ENCODE measurements around the gene NGEF. TPM values are rescaled to one million over a fixed set of nuclear protein-coding genes. Genes with fewer than 3 reads are reported as not detected.
"Not testable (repeated sequence)": the region's sequence is repeated elsewhere in the genome, so short reads cannot be mapped to it uniquely, and the experiment has no call there.

The NGEF gene
- polyA plus RNA-seq, 1 of the 3 experiments (the other 2 are of a cell fraction) = 1.4 TPM

DNA sequence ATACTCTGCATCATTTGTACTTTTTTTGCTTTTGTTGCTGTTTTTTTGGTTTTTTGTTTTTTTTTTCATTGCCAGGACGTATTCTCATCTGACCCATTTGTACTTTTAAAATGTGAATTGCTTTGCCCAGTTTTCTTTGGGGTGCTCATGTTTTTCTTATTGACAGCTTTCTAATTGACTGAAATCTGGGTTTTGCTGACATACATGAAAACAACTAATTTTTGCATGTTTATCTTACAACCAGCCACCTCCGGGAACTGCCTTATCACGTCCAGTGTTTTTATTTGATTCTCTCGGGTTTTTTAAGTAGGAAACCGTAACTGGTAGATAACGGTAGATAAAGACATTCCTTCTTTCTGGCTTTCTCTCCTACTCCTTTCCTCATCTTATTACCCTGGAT is 104.4 kb downstream of the NGEF start:
- no peak overlapping the region for H3K4me2 ChIP-seq
- no peak for DNase-seq
- no peaks in the 10 kb centered on the region for H3F3A ChIP-seq (replicated peaks; ENCODE audit: insufficient read depth)
- H4K20me1 ChIP-seq (ENCODE audit: insufficient read depth) = no peaks in the 10 kb centered on the region
- CTCF ChIA-PET = no interaction called here
- TF ChIP-seq TEAD4 (IDR thresholded peaks at IDR 0.05; ENCODE audit: borderline replicate concordance, insufficient read depth) (no peak), RFX5 (IDR thresholded peaks at IDR 0.05; ENCODE audit: low read length) (no peak), MAX (IDR thresholded peaks at IDR 0.05; ENCODE audit: low read depth) (no peak), SIN3A (IDR thresholded peaks at IDR 0.05; ENCODE audit: borderline replicate concordance, low read depth, low read length) (no peak), EZH2phosphoT487 (IDR thresholded peaks at IDR 0.05; ENCODE audit: borderline replicate concordance, low read depth) (no peak), GATA2 (CRISPR knock-in tag; IDR thresholded peaks at IDR 0.05) (no peak), FOXM1 (IDR thresholded peaks at IDR 0.05; ENCODE audit: low read depth) (no peak), POLR2AphosphoS5 (IDR thresholded peaks at IDR 0.05; ENCODE audit: low read depth, low read length) (no peak), SMC3 (IDR thresholded peaks at IDR 0.05; ENCODE audit: low read depth, low read length) (no peak)
- TF ChIP-seq, protein P1, sequence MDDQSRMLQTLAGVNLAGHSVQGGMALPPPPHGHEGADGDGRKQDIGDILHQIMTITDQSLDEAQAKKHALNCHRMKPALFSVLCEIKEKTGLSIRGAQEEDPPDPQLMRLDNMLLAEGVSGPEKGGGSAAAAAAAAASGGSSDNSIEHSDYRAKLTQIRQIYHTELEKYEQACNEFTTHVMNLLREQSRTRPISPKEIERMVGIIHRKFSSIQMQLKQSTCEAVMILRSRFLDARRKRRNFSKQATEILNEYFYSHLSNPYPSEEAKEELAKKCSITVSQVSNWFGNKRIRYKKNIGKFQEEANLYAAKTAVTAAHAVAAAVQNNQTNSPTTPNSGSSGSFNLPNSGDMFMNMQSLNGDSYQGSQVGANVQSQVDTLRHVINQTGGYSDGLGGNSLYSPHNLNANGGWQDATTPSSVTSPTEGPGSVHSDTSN (IDR thresholded peaks at IDR 0.05) = no peak
- TF ChIP-seq, protein P2, sequence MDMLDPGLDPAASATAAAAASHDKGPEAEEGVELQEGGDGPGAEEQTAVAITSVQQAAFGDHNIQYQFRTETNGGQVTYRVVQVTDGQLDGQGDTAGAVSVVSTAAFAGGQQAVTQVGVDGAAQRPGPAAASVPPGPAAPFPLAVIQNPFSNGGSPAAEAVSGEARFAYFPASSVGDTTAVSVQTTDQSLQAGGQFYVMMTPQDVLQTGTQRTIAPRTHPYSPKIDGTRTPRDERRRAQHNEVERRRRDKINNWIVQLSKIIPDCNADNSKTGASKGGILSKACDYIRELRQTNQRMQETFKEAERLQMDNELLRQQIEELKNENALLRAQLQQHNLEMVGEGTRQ (IDR thresholded peaks at IDR 0.05; ENCODE audit: borderline replicate concordance, low read depth, low read length) = no peak
- TF ChIP-seq, protein P3, sequence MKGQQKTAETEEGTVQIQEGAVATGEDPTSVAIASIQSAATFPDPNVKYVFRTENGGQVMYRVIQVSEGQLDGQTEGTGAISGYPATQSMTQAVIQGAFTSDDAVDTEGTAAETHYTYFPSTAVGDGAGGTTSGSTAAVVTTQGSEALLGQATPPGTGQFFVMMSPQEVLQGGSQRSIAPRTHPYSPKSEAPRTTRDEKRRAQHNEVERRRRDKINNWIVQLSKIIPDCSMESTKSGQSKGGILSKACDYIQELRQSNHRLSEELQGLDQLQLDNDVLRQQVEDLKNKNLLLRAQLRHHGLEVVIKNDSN (IDR thresholded peaks at IDR 0.05; ENCODE audit: borderline replicate concordance, low read depth) = no peak
- H3K79me2 ChIP-seq (ENCODE audit: insufficient read depth) = no peaks in the 10 kb centered on the region
- no peaks in the 10 kb centered on the region for H3K27me3 ChIP-seq (ENCODE audit: insufficient read depth)
- H3K4me1 ChIP-seq (ENCODE audit: control insufficient read depth in 1 of 2, insufficient read depth in 2 of 2, low read depth in 1 of 2, low read length in 1 of 2) = no peaks in the 10 kb centered on the region
- 79% methylated on average over 6 of the region's 6 CpGs for WGBS (ENCODE audit: low lambda C conversion rate)
- H3K9me2 ChIP-seq = no peaks in the 10 kb centered on the region
- no peaks in the 10 kb centered on the region for H3K9me3 ChIP-seq
- H3K27ac ChIP-seq (ENCODE audit: low read depth in 2 of 2, low read length in 1 of 2) = no peak overlapping the region
- H3K9ac ChIP-seq = no peak overlapping the region
- POLR2A ChIA-PET = no interaction called here
- no peak overlapping the region for H3K4me3 ChIP-seq (ENCODE audit: low read depth in 2 of 2, low read length in 1 of 2)
- no peaks in the 10 kb centered on the region for H3K36me3 ChIP-seq (replicated peaks in 1 of 2; ENCODE audit: control insufficient read depth in 1 of 2, insufficient read depth in 2 of 2, low read length in 1 of 2)
- H2AFZ ChIP-seq (ENCODE audit: low read depth) = no peak overlapping the region

DNA sequence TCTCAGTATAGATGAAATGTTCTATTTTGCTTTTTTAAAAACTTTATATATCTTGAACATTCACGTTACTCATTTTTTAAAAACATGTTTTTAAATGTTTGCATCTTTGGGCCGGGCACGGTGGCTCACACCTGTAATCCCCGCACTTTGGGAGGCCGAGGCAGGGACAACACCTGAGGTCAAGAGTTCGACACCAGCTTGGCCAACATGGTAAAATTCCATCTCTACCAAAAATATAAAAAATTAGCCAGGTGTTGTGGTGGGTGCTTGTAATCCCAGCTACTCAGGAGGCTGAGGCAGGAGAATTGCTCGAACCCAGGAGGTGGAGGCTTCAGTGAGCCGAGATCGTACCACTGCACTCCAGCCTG is 105.4 kb downstream of the NGEF start:
- H3K9me3 ChIP-seq; H3F3A ChIP-seq (replicated peaks; ENCODE audit: insufficient read depth); H3K9me2 ChIP-seq; H3K4me3 ChIP-seq (ENCODE audit: low read depth in 2 of 2, low read length in 1 of 2); H3K79me2 ChIP-seq (ENCODE audit: insufficient read depth); POLR2A ChIA-PET; H3K4me2 ChIP-seq; H3K27me3 ChIP-seq (ENCODE audit: insufficient read depth); H3K27ac ChIP-seq (ENCODE audit: low read depth in 2 of 2, low read length in 1 of 2); H3K9ac ChIP-seq; DNase-seq; H2AFZ ChIP-seq (ENCODE audit: low read depth); H3K36me3 ChIP-seq (replicated peaks in 1 of 2; ENCODE audit: control insufficient read depth in 1 of 2, insufficient read depth in 2 of 2, low read length in 1 of 2); H3K4me1 ChIP-seq (ENCODE audit: control insufficient read depth in 1 of 2, insufficient read depth in 2 of 2, low read depth in 1 of 2, low read length in 1 of 2); CTCF ChIA-PET; H4K20me1 ChIP-seq (ENCODE audit: insufficient read depth): not testable (repeated sequence)
- whole genome bisulfite sequencing (ENCODE audit: low lambda C conversion rate) = 89% methylated on average over 9 of the region's 9 CpGs

- DNase-seq; H3K9me2 ChIP-seq; H2AFZ ChIP-seq (ENCODE audit: low read depth); H3K4me2 ChIP-seq; H3K79me2 ChIP-seq (ENCODE audit: insufficient read depth); H3F3A ChIP-seq (replicated peaks; ENCODE audit: insufficient read depth); H3K36me3 ChIP-seq (replicated peaks in 1 of 2; ENCODE audit: control insufficient read depth in 1 of 2, insufficient read depth in 2 of 2, low read length in 1 of 2); POLR2A ChIA-PET; H3K27me3 ChIP-seq (ENCODE audit: insufficient read depth); H3K27ac ChIP-seq (ENCODE audit: low read depth in 2 of 2, low read length in 1 of 2); H3K9ac ChIP-seq; H3K4me3 ChIP-seq (ENCODE audit: low read depth in 2 of 2, low read length in 1 of 2); H4K20me1 ChIP-seq (ENCODE audit: insufficient read depth); H3K4me1 ChIP-seq (ENCODE audit: control insufficient read depth in 1 of 2, insufficient read depth in 2 of 2, low read depth in 1 of 2, low read length in 1 of 2); CTCF ChIA-PET; H3K9me3 ChIP-seq: not testable (repeated sequence)
- 69% methylated on average over 9 of the region's 10 CpGs for WGBS (ENCODE audit: low lambda C conversion rate)
Measured at GRCh38 chr2:232906867-232907717, 106.0 kb downstream of the NGEF start.
